IPS-18c (cell line): ENCODE results near the gene TEKT5.

Experiments
- H3K4me3 ChIP-seq: 2 replicates; pipeline ENCODE4 v1.7.0; 2013; ENCODE audit warnings: low read depth, mild to moderate bottlenecking, low read length, moderate library complexity; ENCODE audit not compliant: insufficient read depth
- H3K9me3 ChIP-seq: one replicate; pipeline ENCODE4 v1.6.1; 2013; ENCODE audit warnings: mild to moderate bottlenecking, low read length, moderate library complexity; ENCODE audit not compliant: control insufficient read depth, insufficient read depth

The TEKT5 gene

GRCh38 chr16:10580883-10581247, 113.9 kb downstream of the TEKT5 start:
- Histone ChIP-seq H3K9me3 (no peaks in the 10 kb centered on the region), H3K4me3 (peak overlapping the region; percentile 80)

DNA sequence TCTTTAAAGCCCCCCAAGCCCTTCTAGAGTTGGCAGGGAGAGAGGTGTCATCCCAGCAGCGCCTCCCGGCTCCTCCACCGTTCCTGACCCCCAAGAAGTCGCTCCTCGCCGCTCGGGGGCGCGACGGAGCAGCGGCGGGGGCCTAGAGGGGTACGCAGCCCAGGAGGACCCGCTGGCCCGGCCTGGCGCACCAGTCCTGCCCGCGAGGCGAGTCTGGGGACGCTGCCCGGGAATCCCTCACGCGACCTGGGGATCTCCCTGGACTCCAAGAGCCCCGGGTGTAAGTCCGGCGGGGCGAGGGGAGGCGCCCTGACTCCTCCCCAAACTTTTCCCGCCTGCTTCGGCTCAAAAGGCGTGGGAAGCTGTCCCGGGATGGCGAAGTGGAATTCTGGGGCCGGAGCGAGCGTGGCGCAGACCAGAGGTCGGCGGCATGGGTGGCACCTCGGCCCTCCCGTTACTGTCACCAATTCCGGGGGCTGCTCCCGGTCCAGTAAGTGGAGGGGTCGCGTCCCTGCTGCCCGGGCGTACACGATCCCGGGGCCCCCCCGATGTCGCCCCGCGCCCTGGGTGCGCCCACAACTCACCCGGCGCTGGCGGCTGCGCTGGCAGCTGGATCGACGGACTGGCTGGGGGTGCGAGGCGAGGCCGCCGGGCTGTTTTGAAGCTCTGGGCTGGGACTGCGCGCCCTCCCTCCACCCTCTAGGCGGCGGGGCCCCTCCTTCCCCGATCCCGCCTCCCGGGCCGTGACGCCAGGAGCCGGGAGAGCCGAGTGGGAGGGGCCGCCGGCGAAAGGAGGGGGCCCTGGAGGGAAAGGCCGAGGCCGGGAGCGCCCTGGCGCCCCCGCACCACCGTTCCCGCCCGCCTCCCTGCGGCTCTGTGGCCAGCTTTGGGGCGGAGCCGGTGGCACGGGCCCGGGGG, 114.5 kb downstream of the TEKT5 start, which contains the start of gene EMP2:
Gene EMP2 (minus strand): TSS at position 634 of the 918 bp plus-strand sequence. CDS start 32,981 bp downstream, outside the sequence.
- Histone ChIP-seq H3K4me3 (peak within 1 kb of the TSS; percentile 80), H3K9me3 (no peaks in the 10 kb centered on the region)

DNA sequence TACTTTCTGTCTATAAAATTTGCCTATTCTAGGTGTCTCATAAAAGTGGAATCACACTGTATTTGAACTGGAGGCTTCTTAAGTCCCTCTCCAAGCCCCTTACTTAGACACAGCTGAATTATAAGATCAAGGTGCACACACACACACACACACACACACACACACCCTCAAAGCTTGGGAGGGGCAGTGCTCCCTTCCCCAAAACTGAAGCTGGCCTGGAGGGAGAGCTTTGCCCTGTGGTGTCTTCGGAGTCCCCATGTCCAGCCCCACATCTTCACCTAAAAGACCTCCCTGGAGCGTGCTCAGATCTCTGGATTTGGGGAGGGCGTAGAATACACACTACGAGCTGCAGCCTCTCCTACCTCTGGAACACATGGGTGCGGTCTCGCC, 115.2 kb downstream of the TEKT5 start:
- H3K4me3 ChIP-seq: peak overlapping the region; percentile 80; the same call in 1 of the 2 replicates
- H3K9me3 ChIP-seq: no peaks in the 10 kb centered on the region

GRCh38 chr16:10578474-10579316, 116.0 kb downstream of the TEKT5 start:
- Histone ChIP-seq H3K4me3 (peak overlapping the region; percentile 15; the same call in 1 of the 2 replicates), H3K9me3 (no peaks in the 10 kb centered on the region)
